GM06990 (cell line): ENCODE data around the gene ANTXR1.

Experiments used
- DNase-seq: peaks from one replicate; pipeline ENCODE4 v3.0.0-alpha.2; 2011; ENCODE audit not compliant: insufficient read length; ENCODE audit errors: extremely low read depth
- H3K27me3 ChIP-seq: replicated peaks from 2 replicates; pipeline ENCODE4 v1.6.0; 2011; ENCODE audit warnings: low read length; ENCODE audit not compliant: control insufficient read depth, insufficient read depth
- H3K36me3 ChIP-seq: 2 replicates; pipeline ENCODE4 v1.5.1; 2011; ENCODE audit warnings: low read length; ENCODE audit not compliant: control insufficient read depth, insufficient read depth
- H3K4me3 ChIP-seq: replicated peaks from 2 replicates; pipeline ENCODE4 v1.5.1; 2011; ENCODE audit warnings: low read depth, mild to moderate bottlenecking, control low read depth, low read length
- CTCF ChIP-seq: IDR thresholded peaks from 2 replicates; pipeline ENCODE4 v1.5.1; 2011; ENCODE audit warnings: low read length, control low read depth, mild to moderate bottlenecking, inconsistent platforms; ENCODE audit not compliant: insufficient read depth, poor library complexity, severe bottlenecking

ANTXR1 gene

GRCh38 chr2:69090820-69091219 lies 77.8 kb downstream of the ANTXR1 start:
- no peaks in the 10 kb centered on the region for H3K36me3 ChIP-seq
- TF ChIP-seq CTCF: no peak
- no peak overlapping the region for H3K4me3 ChIP-seq
- no peaks in the 10 kb centered on the region; the same call in 1 of the 2 replicates for H3K27me3 ChIP-seq
- DNase-seq: no peak

DNA sequence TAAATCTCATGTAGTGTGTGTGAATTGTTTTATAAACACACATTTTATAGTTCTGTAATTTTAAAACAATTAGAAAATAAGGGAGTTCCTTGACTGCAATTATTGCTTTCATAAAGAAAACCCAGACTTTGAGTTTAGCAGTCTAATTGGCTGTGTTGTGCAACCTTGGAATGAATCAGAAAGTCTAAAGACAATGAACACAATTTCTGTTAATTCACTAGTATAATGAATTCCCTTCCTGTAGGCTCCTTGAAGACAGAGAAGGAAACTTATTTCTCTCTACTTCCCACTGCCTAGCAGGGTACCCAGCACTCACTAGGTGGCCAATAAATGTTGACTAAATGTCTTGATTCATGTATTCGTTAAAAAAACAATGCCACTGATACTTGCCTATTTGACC lies 79.9 kb downstream of the ANTXR1 start:
- TF ChIP-seq CTCF: no peak
- Histone ChIP-seq H3K36me3 (no peaks in the 10 kb centered on the region), H3K4me3 (no peak overlapping the region), H3K27me3 (no peaks in the 10 kb centered on the region; the same call in 1 of the 2 replicates)
- no peak for DNase-seq

- TF ChIP-seq CTCF: no peak
- DNase-seq: no peak
- H3K4me3 ChIP-seq: no peak overlapping the region
These were observed 82.3 kb downstream of the ANTXR1 start for GRCh38 chr2:69095305-69095704.

DNA sequence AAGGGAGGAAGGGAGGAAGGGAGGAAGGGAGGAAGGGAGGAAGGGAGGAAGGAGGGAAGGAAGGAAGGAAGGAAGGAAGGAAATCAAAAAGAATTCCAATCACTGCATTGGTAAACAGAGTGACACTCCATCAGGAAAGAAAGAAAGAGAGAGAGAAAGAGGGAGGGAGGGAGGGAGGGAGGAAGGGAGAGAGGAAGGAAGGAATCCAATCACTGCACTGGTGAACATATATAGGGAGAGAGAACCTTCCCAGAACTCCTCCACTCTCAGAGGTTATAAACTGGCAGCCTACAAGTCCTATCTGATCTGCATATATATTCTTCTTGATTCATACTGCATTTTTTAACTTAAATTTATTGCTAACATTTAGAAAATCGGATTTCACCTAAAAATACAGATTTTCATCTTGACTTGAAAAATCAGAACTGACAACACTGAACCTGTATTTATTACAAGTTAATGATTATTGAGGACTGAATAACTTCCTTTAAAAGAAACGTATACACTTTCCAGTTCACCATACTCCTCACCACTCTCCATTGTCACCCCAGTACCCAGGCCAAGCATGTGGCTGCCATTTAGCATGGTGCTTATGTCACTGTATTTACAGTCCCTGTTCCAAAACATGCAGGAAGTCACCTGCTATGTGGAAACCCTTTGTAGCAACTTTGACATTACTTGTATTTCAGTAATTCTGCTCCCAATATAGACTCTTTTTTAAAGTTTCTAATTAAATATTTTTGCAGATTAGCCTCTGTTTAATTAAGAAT lies 83.5 kb downstream of the ANTXR1 start:
- DNase-seq: no peak
- H3K4me3 ChIP-seq: no peak overlapping the region
- no peak for TF ChIP-seq CTCF
- H3K27me3 ChIP-seq: no peaks in the 10 kb centered on the region
- no peaks in the 10 kb centered on the region for H3K36me3 ChIP-seq

More at GRCh38 chr2:69095305-69095704, 82.3 kb downstream of the ANTXR1 start:
- H3K27me3 ChIP-seq: no peaks in the 10 kb centered on the region
- H3K36me3 ChIP-seq: no peaks in the 10 kb centered on the region

DNA sequence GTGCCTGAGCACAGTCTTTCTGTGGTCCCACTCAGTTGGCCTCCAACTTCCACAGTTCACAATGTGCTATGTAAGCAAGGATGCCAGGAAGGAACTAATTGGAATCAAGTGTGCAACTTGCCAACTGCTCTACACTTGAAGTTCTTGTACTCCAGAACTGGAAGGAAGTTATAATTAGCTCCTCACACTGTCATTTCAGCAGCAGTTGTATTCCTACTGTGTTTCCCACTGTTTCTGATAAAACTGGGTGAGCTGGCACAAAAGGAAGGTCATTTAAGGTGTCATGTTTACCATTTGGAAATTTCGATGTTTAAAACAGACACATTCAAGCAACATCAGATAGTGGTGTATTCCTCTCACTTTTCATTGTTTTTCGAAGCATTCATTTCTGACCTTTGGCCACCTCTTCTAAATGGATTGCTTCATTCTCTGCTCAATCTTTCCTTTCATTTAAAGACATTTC lies 84.2 kb downstream of the ANTXR1 start:
- no peaks in the 10 kb centered on the region for H3K36me3 ChIP-seq
- H3K4me3 ChIP-seq: no peak overlapping the region
- H3K27me3 ChIP-seq: no peaks in the 10 kb centered on the region; the same call in 1 of the 2 replicates
- DNase-seq: no peak
- no peak for TF ChIP-seq CTCF
